Common myeloid progenitor, CD34-positive (primary cell): ENCODE data around the gene TMEM239.
"Not testable (repeated sequence)": the region's sequence is repeated elsewhere in the genome, so short reads cannot be mapped to it uniquely, and the experiment has no call there.

Source experiments
- CTCF ChIA-PET: fragments of 350-600 bp; sonication (Branson Sonifier 250); formaldehyde crosslinking; loops from one replicate; lab custom pipeline; 2021; ENCODE audit warnings: antibody characterized with exemption; lab: Charles Lee
- POLR2A ChIA-PET: fragments of 350-600 bp; sonication (Branson Sonifier 250); formaldehyde crosslinking; loops from one replicate; lab custom pipeline; 2021; ENCODE audit warnings: antibody characterized with exemption; lab: Charles Lee
- DNase-seq, 3 donors: peaks; one replicate each; pipeline versions ENCODE4 v3.0.0 to v3.0.0-alpha.2; 2013
- H3K27ac ChIP-seq, 2 experiments: 1 replicate in 1 of 2; 2 replicates in 1 of 2; pipeline ENCODE4 v1.7.0; 2013; ENCODE audit warnings: inconsistent platforms in 2 of 2, low read length in 2 of 2, mild to moderate bottlenecking in 2 of 2, low read depth in 1 of 2, moderate library complexity in 1 of 2; ENCODE audit not compliant: severe bottlenecking in 2 of 2, insufficient read depth in 1 of 2, poor library complexity in 1 of 2
- H3K27me3 ChIP-seq, 5 experiments: replicated peaks in 2 of 5; 1 replicate in 3 of 5; 2 replicates in 2 of 5; pipeline versions ENCODE4 v1.6.1 to v1.7.0; 2013; ENCODE audit warnings: low read length in 4 of 5, mild to moderate bottlenecking in 2 of 5, moderate library complexity in 2 of 5, inconsistent platforms in 1 of 5; ENCODE audit not compliant: insufficient read depth in 5 of 5, control insufficient read depth in 4 of 5
- H3K36me3 ChIP-seq, 4 experiments: 1 replicate in 2 of 4; 2 replicates in 2 of 4; pipeline versions ENCODE4 v1.6.1 to v1.7.0; 2013; ENCODE audit warnings: low read length in 3 of 4, control low read depth in 1 of 4, mild to moderate bottlenecking in 1 of 4; ENCODE audit not compliant: control insufficient read depth in 4 of 4, insufficient read depth in 4 of 4
- H3K4me1 ChIP-seq, 4 experiments: 1 replicate in 3 of 4; 2 replicates in 1 of 4; pipeline versions ENCODE4 v1.6.1 to v1.7.1; 2013; ENCODE audit warnings: low read length in 3 of 4, mild to moderate bottlenecking in 3 of 4, control low read depth in 1 of 4, inconsistent platforms in 1 of 4, moderate library complexity in 1 of 4; ENCODE audit not compliant: control insufficient read depth in 4 of 4, insufficient read depth in 4 of 4; ENCODE audit errors: control extremely low read depth in 1 of 4
- H3K4me3 ChIP-seq, 7 experiments: 1 replicate in 4 of 7; 2 replicates in 3 of 7; pipeline versions ENCODE4 v1.5.1 to v1.7.0; 2013; ENCODE audit warnings: mild to moderate bottlenecking in 7 of 7, low read length in 6 of 7, moderate library complexity in 6 of 7, inconsistent platforms in 2 of 7, low read depth in 2 of 7, control low read depth in 1 of 7; ENCODE audit not compliant: insufficient read depth in 4 of 7, control insufficient read depth in 1 of 7; ENCODE audit errors: extremely low read depth in 1 of 7
- H3K9me3 ChIP-seq, 5 experiments: 1 replicate in 4 of 5; 2 replicates in 1 of 5; pipeline versions ENCODE4 v1.6.1 to v1.7.1; 2013; ENCODE audit warnings: low read length in 4 of 5, mild to moderate bottlenecking in 2 of 5, inconsistent platforms in 1 of 5, low read depth in 1 of 5, moderate library complexity in 1 of 5; ENCODE audit not compliant: control insufficient read depth in 4 of 5, insufficient read depth in 2 of 5; ENCODE audit errors: control extremely low read depth in 1 of 5
- WGBS: methylation state at CpG from one replicate; pipeline ENCODE4 v1.1.5; 2013; ENCODE audit not compliant: insufficient coverage; 5-methylcytosine and 5-hydroxymethylcytosine counted together

Gene TMEM239

GRCh38 chr20:2804852-2805688 lies 11.1 kb upstream of the TMEM239 start:
- ChIA-PET CTCF (interaction anchor here (1.3 kb wide), 1 partner anchor 54 kb away, joined by 3 read pairs; no protein-coding TSS in a partner anchor), POLR2A (interaction anchor here (0.6 kb wide), 1 partner anchor 94 kb away, joined by 3 read pairs; no protein-coding TSS in a partner anchor)
- Histone ChIP-seq H3K4me3 (peak overlapping the region in 3 of 7 experiments; percentile 38 to 45 (median 43)), H3K4me1 (peaks cover 0 to 28% (median 19%) of the 10 kb centered on the region in 4 experiments), H3K9me3 (no peaks in the 10 kb centered on the region), H3K27ac (no peak overlapping the region), H3K27me3 (peaks cover 2 to 28% (median 12%) of the 10 kb centered on the region in 5 experiments), H3K36me3 (no peaks in the 10 kb centered on the region)
- 29% methylated on average over 31 of the region's 49 CpGs for WGBS
- DNase-seq: peak in 2 of 3 donors; percentile 59 to 63

- H3K27ac ChIP-seq: no peak overlapping the region
- WGBS: 68% methylated on average over 20 of the region's 22 CpGs
- H3K4me1 ChIP-seq: peaks cover 0 to 26% (median 16%) of the 10 kb centered on the region in 4 experiments
- no peak for DNase-seq
- peaks cover 2 to 28% (median 12%) of the 10 kb centered on the region in 5 experiments for H3K27me3 ChIP-seq
- ChIA-PET CTCF (no interaction called here), POLR2A (interaction anchor here (0.6 to 0.7 kb wide), 2 partner anchors 12 to 95 kb away, joined by 3 read pairs; no protein-coding TSS in a partner anchor)
- no peak overlapping the region for H3K4me3 ChIP-seq
- H3K36me3 ChIP-seq: no peaks in the 10 kb centered on the region
- H3K9me3 ChIP-seq: no peaks in the 10 kb centered on the region
Measured at GRCh38 chr20:2805689-2806350, 10.3 kb upstream of the TMEM239 start.

- POLR2A ChIA-PET: interaction anchor here (0.7 kb wide), 1 partner anchor 13 kb away, joined by 3 read pairs; no protein-coding TSS in a partner anchor
- H3K4me3 ChIP-seq: no peak overlapping the region
- H3K27me3 ChIP-seq: peaks cover 2 to 28% (median 12%) of the 10 kb centered on the region in 5 experiments
- H3K36me3 ChIP-seq: no peaks in the 10 kb centered on the region
- 98% methylated on average over 4 of the region's 4 CpGs for WGBS
- H3K27ac ChIP-seq: no peak overlapping the region
- DNase-seq: no peak
- CTCF ChIA-PET: no interaction called here
- peaks cover 0 to 3% (median 0%) of the 10 kb centered on the region in 5 experiments for H3K9me3 ChIP-seq
- peaks cover 0 to 21% (median 11%) of the 10 kb centered on the region in 4 experiments for H3K4me1 ChIP-seq
Measured at GRCh38 chr20:2806351-2806701, 9.8 kb upstream of the TMEM239 start.

GRCh38 chr20:2807019-2807418 lies 9.1 kb upstream of the TMEM239 start:
- CTCF ChIA-PET: no interaction called here
- H3K9me3 ChIP-seq: peaks cover 0 to 5% (median 0%) of the 10 kb centered on the region in 5 experiments
- no peaks in the 10 kb centered on the region for H3K36me3 ChIP-seq
- 100% methylated on average over 3 of the region's 4 CpGs for whole genome bisulfite sequencing
- DNase-seq: no peak
- peaks cover 2 to 28% (median 12%) of the 10 kb centered on the region in 5 experiments for H3K27me3 ChIP-seq
- no peak overlapping the region for H3K4me3 ChIP-seq
- peaks cover 0 to 14% (median 5%) of the 10 kb centered on the region in 4 experiments for H3K4me1 ChIP-seq
- POLR2A ChIA-PET: no interaction called here
- no peak overlapping the region for H3K27ac ChIP-seq

GRCh38 chr20:2807929-2808328 lies 8.2 kb upstream of the TMEM239 start:
- H3K9me3 ChIP-seq, H3K27ac ChIP-seq, POLR2A ChIA-PET, DNase-seq, H3K36me3 ChIP-seq, CTCF ChIA-PET, H3K4me3 ChIP-seq: not testable (repeated sequence)
- Histone ChIP-seq H3K4me1 (peaks cover 0 to 11% (median 3%) of the 10 kb centered on the region in 4 experiments), H3K27me3 (peaks cover 2 to 28% (median 12%) of the 10 kb centered on the region in 5 experiments)
- WGBS: 100% methylated on average over 4 of the region's 9 CpGs

- Histone ChIP-seq H3K4me1 (peaks cover 0 to 18% (median 13%) of the 10 kb centered on the region in 4 experiments), H3K27me3 (peaks cover 2 to 25% (median 11%) of the 10 kb centered on the region in 5 experiments), H3K9me3 (peaks cover 0 to 8% (median 0%) of the 10 kb centered on the region in 5 experiments), H3K36me3 (no peaks in the 10 kb centered on the region), H3K4me3 (no peak overlapping the region), H3K27ac (no peak overlapping the region)
- CTCF ChIA-PET: no interaction called here
- 98% methylated on average over 7 of the region's 10 CpGs for whole genome bisulfite sequencing
- POLR2A ChIA-PET: interaction anchor here (1.1 kb wide), 1 partner anchor 9 kb away, joined by 4 read pairs; the partner anchor contains the start of gene CPXM1
- DNase-seq: no peak
Measured at GRCh38 chr20:2809690-2810089, 6.5 kb upstream of the TMEM239 start.
